Astrocyte (in vitro differentiated cells and primary cell): Measurements from ENCODE around the gene DVL3. TPM values are rescaled to one million over a fixed set of nuclear protein-coding genes. Genes with fewer than 3 reads are reported as not detected.
"Not testable (repeated sequence)": the region's sequence is repeated elsewhere in the genome, so short reads cannot be mapped to it uniquely, and the experiment has no call there.

Experiments used
- DNase-seq: peaks from one replicate; pipeline ENCODE4 v3.0.0-alpha.2; 2010; ENCODE audit warnings: low read depth
- FAIRE-seq: peaks from 2 replicates; lab custom pipeline; 2011; peaks lifted over from hg19 to GRCh38; lab: Jason Lieb, UNC
- H2AFZ ChIP-seq: 2 replicates; pipeline ENCODE4 v1.6.0; 2012; ENCODE audit warnings: low read depth, low read length, inconsistent platforms
- H3K27ac ChIP-seq: 2 replicates; pipeline ENCODE4 v1.5.1; 2011; ENCODE audit warnings: low read depth, low read length, inconsistent platforms
- H3K27me3 ChIP-seq: 2 replicates; pipeline ENCODE4 v1.6.0; 2011; ENCODE audit warnings: low read length, inconsistent platforms; ENCODE audit not compliant: insufficient read depth
- H3K36me3 ChIP-seq: 2 replicates; pipeline ENCODE4 v1.5.1; 2011; ENCODE audit warnings: low read length, inconsistent platforms; ENCODE audit not compliant: insufficient read depth
- H3K4me1 ChIP-seq: 2 replicates; pipeline ENCODE4 v1.5.1; 2011; ENCODE audit warnings: low read length, inconsistent platforms; ENCODE audit not compliant: insufficient read depth
- H3K4me2 ChIP-seq: 2 replicates; pipeline ENCODE4 v1.6.0; 2012; ENCODE audit warnings: low read length, inconsistent platforms
- H3K4me3 ChIP-seq: 2 replicates; pipeline ENCODE4 v1.5.1; 2011; ENCODE audit warnings: low read depth, mild to moderate bottlenecking, low read length, inconsistent platforms; ENCODE audit not compliant: insufficient read depth
- H3K79me2 ChIP-seq: 2 replicates; pipeline ENCODE4 v1.6.0; 2012; ENCODE audit warnings: mild to moderate bottlenecking, low read length, inconsistent platforms; ENCODE audit not compliant: insufficient read depth
- H3K9ac ChIP-seq: 2 replicates; pipeline ENCODE4 v1.6.0; 2012; ENCODE audit warnings: mild to moderate bottlenecking, low read length, inconsistent platforms
- H3K9me3 ChIP-seq: 2 replicates; pipeline ENCODE4 v1.5.1; 2012; ENCODE audit warnings: low read depth, mild to moderate bottlenecking, low read length, inconsistent platforms; ENCODE audit not compliant: insufficient read depth
- H4K20me1 ChIP-seq: 2 replicates; pipeline ENCODE4 v1.6.0; 2012; ENCODE audit warnings: low read length, inconsistent platforms; ENCODE audit not compliant: insufficient read depth
- H3K27ac Mint-ChIP-seq: one replicate; pipeline ENCODE4 v1.8.0; 2021; ENCODE audit warnings: mild to moderate bottlenecking, mixed read lengths; ENCODE audit not compliant: unreplicated experiment
- H3K27me3 Mint-ChIP-seq: one replicate; pipeline ENCODE4 v1.8.0; 2021; ENCODE audit warnings: low read depth, mixed read lengths; ENCODE audit not compliant: unreplicated experiment
- H3K36me3 Mint-ChIP-seq: one replicate; pipeline ENCODE4 v1.8.0; 2021; ENCODE audit warnings: low read depth, mixed read lengths; ENCODE audit not compliant: unreplicated experiment
- H3K4me1 Mint-ChIP-seq: one replicate; pipeline ENCODE4 v1.8.0; 2021; ENCODE audit warnings: low read depth, mixed read lengths; ENCODE audit not compliant: unreplicated experiment
- H3K4me3 Mint-ChIP-seq: one replicate; pipeline ENCODE4 v1.8.0; 2021; ENCODE audit warnings: mild to moderate bottlenecking, moderate library complexity, mixed read lengths; ENCODE audit not compliant: unreplicated experiment
- H3K9me3 Mint-ChIP-seq: one replicate; pipeline ENCODE4 v1.8.0; 2021; ENCODE audit warnings: mild to moderate bottlenecking, mixed read lengths; ENCODE audit not compliant: unreplicated experiment
- EZH2 ChIP-seq: IDR thresholded peaks from 2 replicates; pipeline ENCODE4 v1.6.1; 2012; ENCODE audit warnings: mild to moderate bottlenecking, low read length, inconsistent platforms; ENCODE audit not compliant: insufficient read depth
- total RNA-seq: library from RNA; stranded (reverse); gene quantifications from 2 replicates; pipeline ENCODE4 v1.2.1, GENCODE V29; 2021
- TF ChIP-seq, protein P1 (sequence below): IDR thresholded peaks from 2 replicates; pipeline ENCODE4 v1.5.1; 2011; ENCODE audit warnings: low read depth, mild to moderate bottlenecking, inconsistent platforms, low read length, moderate library complexity; ENCODE audit not compliant: insufficient read depth

Gene DVL3
- total RNA-seq, 1 donor from 2014 or later: 110 TPM

DNA sequence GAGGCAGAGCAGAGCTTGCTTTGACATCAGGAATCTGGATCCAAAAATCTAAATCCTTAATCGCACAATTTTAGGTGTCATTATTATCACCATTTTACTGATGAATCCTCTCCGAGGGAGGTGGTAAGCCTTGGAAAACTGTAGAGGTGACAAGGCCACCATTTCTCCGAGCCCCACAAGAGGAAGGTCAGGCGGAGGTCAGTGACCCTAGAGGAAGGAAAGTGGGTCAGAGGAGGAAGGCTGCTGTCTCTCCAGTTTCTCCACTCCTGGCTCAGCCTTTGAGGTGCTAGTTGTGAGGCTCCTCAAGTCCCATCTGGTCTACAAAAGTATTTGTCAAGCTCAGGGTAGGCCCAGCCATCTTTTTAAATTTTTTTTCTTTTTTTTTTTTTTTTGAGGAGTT, 3.2 kb downstream of the DVL3 start:
- Histone ChIP-seq H3K4me2 (peak overlapping the region; percentile 99), H3K4me1 (peaks cover 32% of the 10 kb centered on the region), H3K79me2 (peaks cover 78% of the 10 kb centered on the region), H3K27me3 (no peaks in the 10 kb centered on the region), H3K36me3 (peaks cover 6% of the 10 kb centered on the region), H3K9ac (no peak overlapping the region), H3K27ac (no peak overlapping the region), H2AFZ (no peak overlapping the region), H3K9me3 (no peaks in the 10 kb centered on the region), H4K20me1 (peaks cover 73% of the 10 kb centered on the region), H3K4me3 (no peak overlapping the region)
- Mint-ChIP-seq H3K4me3 (peak overlapping the region; percentile 96), H3K27ac (no peak overlapping the region), H3K27me3 (no peaks in the 10 kb centered on the region), H3K4me1 (peaks cover 23% of the 10 kb centered on the region), H3K9me3 (no peaks in the 10 kb centered on the region), H3K36me3 (peaks cover 5% of the 10 kb centered on the region)
- DNase-seq: no peak
- FAIRE-seq: no peak
- TF ChIP-seq, protein P1, sequence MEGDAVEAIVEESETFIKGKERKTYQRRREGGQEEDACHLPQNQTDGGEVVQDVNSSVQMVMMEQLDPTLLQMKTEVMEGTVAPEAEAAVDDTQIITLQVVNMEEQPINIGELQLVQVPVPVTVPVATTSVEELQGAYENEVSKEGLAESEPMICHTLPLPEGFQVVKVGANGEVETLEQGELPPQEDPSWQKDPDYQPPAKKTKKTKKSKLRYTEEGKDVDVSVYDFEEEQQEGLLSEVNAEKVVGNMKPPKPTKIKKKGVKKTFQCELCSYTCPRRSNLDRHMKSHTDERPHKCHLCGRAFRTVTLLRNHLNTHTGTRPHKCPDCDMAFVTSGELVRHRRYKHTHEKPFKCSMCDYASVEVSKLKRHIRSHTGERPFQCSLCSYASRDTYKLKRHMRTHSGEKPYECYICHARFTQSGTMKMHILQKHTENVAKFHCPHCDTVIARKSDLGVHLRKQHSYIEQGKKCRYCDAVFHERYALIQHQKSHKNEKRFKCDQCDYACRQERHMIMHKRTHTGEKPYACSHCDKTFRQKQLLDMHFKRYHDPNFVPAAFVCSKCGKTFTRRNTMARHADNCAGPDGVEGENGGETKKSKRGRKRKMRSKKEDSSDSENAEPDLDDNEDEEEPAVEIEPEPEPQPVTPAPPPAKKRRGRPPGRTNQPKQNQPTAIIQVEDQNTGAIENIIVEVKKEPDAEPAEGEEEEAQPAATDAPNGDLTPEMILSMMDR: no peak
- TF ChIP-seq EZH2: no peak

DNA sequence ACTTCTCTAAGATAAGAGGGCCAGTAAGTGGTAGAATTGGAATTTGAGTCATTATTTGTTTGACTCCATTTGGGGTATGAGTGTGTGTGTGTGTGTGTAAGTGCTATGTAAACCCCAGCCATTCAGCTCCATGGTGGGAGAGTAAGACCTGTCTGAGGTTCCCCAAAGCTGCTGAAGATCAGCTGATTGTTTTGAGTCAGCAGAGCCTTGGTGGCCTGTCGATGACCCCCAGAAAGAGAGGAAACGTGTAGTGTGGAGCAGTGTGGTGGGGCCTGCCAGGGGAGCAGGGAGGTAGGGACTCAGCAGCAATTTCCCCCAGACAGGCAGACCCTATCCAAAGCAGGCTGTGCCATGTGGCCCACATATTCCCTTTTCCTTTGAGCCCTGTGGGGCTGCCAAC, 5.3 kb downstream of the DVL3 start:
- Mint-ChIP-seq H3K27ac (no peak overlapping the region), H3K4me3 (no peak overlapping the region), H3K4me1 (peaks cover 23% of the 10 kb centered on the region), H3K36me3 (peaks cover 10% of the 10 kb centered on the region), H3K9me3 (no peaks in the 10 kb centered on the region), H3K27me3 (no peaks in the 10 kb centered on the region)
- Histone ChIP-seq H3K36me3 (peaks cover 21% of the 10 kb centered on the region), H3K9ac (peak overlapping the region; percentile 71), H4K20me1 (peaks cover 93% of the 10 kb centered on the region), H3K27me3 (no peaks in the 10 kb centered on the region), H3K4me2 (peak overlapping the region; percentile 68), H3K79me2 (peaks cover 97% of the 10 kb centered on the region), H2AFZ (no peak overlapping the region), H3K4me1 (peaks cover 27% of the 10 kb centered on the region), H3K4me3 (no peak overlapping the region), H3K27ac (peak overlapping the region; percentile 77), H3K9me3 (no peaks in the 10 kb centered on the region)
- DNase-seq (peak; percentile 89), FAIRE-seq (no peak)
- TF ChIP-seq EZH2: no peak
- TF ChIP-seq, protein P1: no peak

DNA sequence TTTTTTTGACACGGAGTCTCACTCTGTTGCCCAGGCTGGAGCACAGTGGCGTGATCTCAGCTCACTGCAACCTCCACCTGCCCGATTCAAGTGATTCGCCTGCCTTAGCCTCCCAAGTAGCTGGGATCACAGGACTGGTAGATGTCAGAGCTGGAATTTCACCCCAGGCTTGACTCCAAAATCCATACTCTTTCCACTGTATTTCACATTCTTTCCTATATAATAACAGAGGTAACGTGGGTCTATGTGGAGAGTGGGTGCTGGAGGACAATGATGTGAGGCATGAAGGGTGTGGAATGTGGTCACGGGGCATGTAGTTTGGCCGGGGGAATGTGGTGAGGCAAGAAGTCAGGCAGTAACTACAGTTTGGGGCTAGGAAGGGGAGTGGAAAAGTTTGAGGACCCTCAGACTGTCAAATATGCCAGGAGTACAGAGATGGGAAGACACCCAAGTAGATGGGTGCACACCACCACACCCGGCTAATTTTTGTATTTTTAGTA, 7.4 kb downstream of the DVL3 start:
- H3K27me3 ChIP-seq, H3K4me3 ChIP-seq, H3K27ac Mint-ChIP-seq, H3K27me3 Mint-ChIP-seq, H3K4me2 ChIP-seq, H3K9me3 ChIP-seq, H3K27ac ChIP-seq, H3K9ac ChIP-seq, H3K9me3 Mint-ChIP-seq, H2AFZ ChIP-seq: not testable (repeated sequence)
- Mint-ChIP-seq H3K4me1 (peaks cover 22% of the 10 kb centered on the region), H3K4me3 (peak overlapping the region; percentile 57), H3K36me3 (peaks cover 25% of the 10 kb centered on the region)
- Histone ChIP-seq H3K36me3 (peaks cover 39% of the 10 kb centered on the region), H4K20me1 (peaks cover 90% of the 10 kb centered on the region), H3K79me2 (peaks cover 89% of the 10 kb centered on the region), H3K4me1 (peaks cover 17% of the 10 kb centered on the region)
- FAIRE-seq (peak; percentile 50), DNase-seq (peak; percentile 47)
